ENCODE data around the gene BOLA1.

- TF ChIP-seq POLR2AphosphoS5 (IDR thresholded peaks at IDR 0.05; ENCODE audit: low read depth, low read length) (no peak), TAF1 (IDR thresholded peaks at IDR 0.05; ENCODE audit: borderline replicate concordance, insufficient read depth, low read length) (no peak), FOXP2 (optimal IDR thresholded peaks at IDR 0.05; ENCODE audit: borderline replicate concordance, extremely low read depth, extremely low read length, insufficient read depth) (no peak), SIN3A (IDR thresholded peaks at IDR 0.05; ENCODE audit: borderline replicate concordance, insufficient read depth, low read length) (no peak)
These were observed 50.5 kb downstream of the BOLA1 start for GRCh38 chr1:149949911-149950310.
